ENCODE data around the gene TRIM45.
"Not testable (repeated sequence)": the region's sequence is repeated elsewhere in the genome, so short reads cannot be mapped to it uniquely, and the experiment has no call there.

TRIM45 gene

DNA sequence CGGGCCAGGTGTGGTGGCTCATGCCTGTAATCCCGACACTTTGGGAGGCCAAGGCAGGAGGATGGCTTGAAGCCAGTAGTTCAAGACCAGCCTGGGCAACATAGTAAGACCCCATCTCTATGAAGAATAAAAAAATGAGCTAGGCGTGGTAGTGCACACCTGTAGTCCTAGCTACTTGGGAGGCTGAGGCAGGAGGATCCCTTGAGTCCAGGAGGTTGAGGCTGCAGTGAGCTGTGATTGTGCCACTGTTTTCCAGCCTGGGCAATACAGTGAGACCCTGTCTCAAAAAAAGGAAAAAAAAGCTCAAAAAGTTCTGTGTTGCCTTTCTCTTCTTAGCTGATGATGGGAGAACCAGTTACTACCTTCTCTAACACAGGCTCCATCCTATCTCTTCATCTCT is 19.7 kb downstream of the TRIM45 start:
- H3K27ac ChIP-seq (ENCODE audit: extremely low read depth, low read depth, low read length); H3K9me3 ChIP-seq (ENCODE audit: control insufficient read depth, insufficient read depth, low read depth, low read length); H3K4me1 ChIP-seq (ENCODE audit: control insufficient read depth, insufficient read depth, low read length); CTCF ChIA-PET; H3K4me3 ChIP-seq (ENCODE audit: low read depth, low read length): not testable (repeated sequence)
- peaks cover 6 to 87% of the 10 kb centered on the region in 2 experiments; a peak in 2 of 3 replicates for H3K36me3 ChIP-seq (ENCODE audit: control insufficient read depth in 2 of 2, insufficient read depth in 1 of 2, low read length in 2 of 2)
- POLR2A ChIA-PET, result interaction anchor here (0.6 kb wide), 1 partner anchor 157 kb away, joined by 4 read pairs; no protein-coding TSS in a partner anchor
- peak; percentile 95 for TF ChIP-seq ZNF121 (tag by site-specific recombination; IDR thresholded peaks at IDR 0.05)

DNA sequence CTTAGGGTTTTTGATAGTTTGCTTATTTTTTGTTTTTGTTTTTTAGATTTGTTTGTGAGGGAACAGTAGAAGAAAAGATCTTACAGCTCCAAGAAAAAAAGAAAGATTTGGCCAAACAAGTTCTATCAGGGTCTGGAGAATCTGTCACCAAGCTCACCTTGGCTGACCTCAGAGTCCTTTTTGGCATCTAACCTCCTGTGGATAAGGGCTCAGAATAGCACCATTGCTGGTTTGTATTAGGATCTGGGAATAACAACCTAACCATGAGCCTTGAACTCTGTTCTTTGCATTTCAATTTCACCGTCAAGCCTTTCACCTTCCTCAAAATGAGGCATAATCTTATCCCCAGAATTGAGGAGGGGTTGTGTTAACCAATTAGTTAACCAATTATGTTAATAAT is 20.2 kb downstream of the TRIM45 start:
- TF ChIP-seq ZNF792 (tag by site-specific recombination; IDR thresholded peaks at IDR 0.05) (no peak), ZNF707 (tag by site-specific recombination; IDR thresholded peaks at IDR 0.05) (no peak), ZNF549 (tag by site-specific recombination; IDR thresholded peaks at IDR 0.05) (no peak), ZXDB (tag by site-specific recombination; IDR thresholded peaks at IDR 0.05) (no peak)
- TF ChIP-seq, protein P1, sequence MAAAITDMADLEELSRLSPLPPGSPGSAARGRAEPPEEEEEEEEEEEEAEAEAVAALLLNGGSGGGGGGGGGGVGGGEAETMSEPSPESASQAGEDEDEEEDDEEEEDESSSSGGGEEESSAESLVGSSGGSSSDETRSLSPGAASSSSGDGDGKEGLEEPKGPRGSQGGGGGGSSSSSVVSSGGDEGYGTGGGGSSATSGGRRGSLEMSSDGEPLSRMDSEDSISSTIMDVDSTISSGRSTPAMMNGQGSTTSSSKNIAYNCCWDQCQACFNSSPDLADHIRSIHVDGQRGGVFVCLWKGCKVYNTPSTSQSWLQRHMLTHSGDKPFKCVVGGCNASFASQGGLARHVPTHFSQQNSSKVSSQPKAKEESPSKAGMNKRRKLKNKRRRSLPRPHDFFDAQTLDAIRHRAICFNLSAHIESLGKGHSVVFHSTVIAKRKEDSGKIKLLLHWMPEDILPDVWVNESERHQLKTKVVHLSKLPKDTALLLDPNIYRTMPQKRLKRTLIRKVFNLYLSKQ (tag by site-specific recombination; IDR thresholded peaks at IDR 0.05; ENCODE audit: borderline replicate concordance), result no peak
- TF ChIP-seq, protein P2, sequence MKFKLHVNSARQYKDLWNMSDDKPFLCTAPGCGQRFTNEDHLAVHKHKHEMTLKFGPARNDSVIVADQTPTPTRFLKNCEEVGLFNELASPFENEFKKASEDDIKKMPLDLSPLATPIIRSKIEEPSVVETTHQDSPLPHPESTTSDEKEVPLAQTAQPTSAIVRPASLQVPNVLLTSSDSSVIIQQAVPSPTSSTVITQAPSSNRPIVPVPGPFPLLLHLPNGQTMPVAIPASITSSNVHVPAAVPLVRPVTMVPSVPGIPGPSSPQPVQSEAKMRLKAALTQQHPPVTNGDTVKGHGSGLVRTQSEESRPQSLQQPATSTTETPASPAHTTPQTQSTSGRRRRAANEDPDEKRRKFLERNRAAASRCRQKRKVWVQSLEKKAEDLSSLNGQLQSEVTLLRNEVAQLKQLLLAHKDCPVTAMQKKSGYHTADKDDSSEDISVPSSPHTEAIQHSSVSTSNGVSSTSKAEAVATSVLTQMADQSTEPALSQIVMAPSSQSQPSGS (tag by site-specific recombination; IDR thresholded peaks at IDR 0.05; ENCODE audit: low read depth), result no peak
- Histone ChIP-seq H3K27ac (ENCODE audit: extremely low read depth, low read depth, low read length) (no peak overlapping the region), H3K36me3 (ENCODE audit: control insufficient read depth in 2 of 2, insufficient read depth in 1 of 2, low read length in 2 of 2) (peaks cover 11 to 87% of the 10 kb centered on the region in 2 experiments; a peak in 2 of 3 replicates), H3K4me1 (ENCODE audit: control insufficient read depth, insufficient read depth, low read length) (no peaks in the 10 kb centered on the region), H3K4me3 (ENCODE audit: low read depth, low read length) (no peak overlapping the region), H3K9me3 (ENCODE audit: control insufficient read depth, insufficient read depth, low read depth, low read length) (no peaks in the 10 kb centered on the region)
- ChIA-PET CTCF (interaction anchor here (0.6 kb wide), 1 partner anchor 1202 kb away, joined by 3 read pairs; no protein-coding TSS in a partner anchor), POLR2A (no interaction called here)

DNA sequence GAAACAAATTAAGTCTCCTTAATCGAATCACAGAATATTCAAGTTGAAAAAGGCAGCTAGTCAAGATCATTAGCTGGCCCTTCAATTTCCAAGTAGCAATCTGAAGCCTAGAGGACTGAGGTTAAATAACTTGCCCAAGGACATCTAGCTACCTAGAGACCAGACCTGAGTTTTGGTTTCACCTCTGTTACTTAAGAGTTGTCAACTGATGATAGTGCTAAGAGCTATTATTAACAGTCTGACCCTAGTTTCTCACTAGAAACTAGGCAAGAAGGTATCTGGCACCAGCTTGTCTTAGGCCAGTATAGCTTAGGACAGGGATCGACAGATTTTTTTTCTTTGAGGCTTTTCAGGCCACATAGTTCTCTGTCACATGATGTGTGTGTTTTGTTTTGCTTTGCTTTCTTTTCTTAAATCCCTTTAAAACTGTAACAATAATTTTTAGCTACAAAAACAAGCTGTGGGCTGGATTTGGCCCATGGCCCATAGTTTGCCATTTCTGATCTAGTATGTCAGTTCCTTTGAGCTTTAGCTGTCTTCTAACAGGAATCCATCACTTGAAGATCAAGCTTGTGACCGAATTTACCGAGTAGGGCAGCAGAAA is 23.2 kb downstream of the TRIM45 start:
- ChIA-PET POLR2A (no interaction called here), CTCF (interaction anchor here (1.8 kb wide), 1 partner anchor 9 kb away, joined by 4 read pairs; no protein-coding TSS in a partner anchor)
- Histone ChIP-seq H3K27ac (ENCODE audit: extremely low read depth, low read depth, low read length) (no peak overlapping the region), H3K4me3 (ENCODE audit: low read depth, low read length) (no peak overlapping the region), H3K9me3 (ENCODE audit: control insufficient read depth, insufficient read depth, low read depth, low read length) (no peaks in the 10 kb centered on the region), H3K36me3 (ENCODE audit: control insufficient read depth in 2 of 2, insufficient read depth in 1 of 2, low read length in 2 of 2) (peaks cover 16 to 97% of the 10 kb centered on the region in 2 experiments; a peak in 2 of 3 replicates), H3K4me1 (ENCODE audit: control insufficient read depth, insufficient read depth, low read length) (no peaks in the 10 kb centered on the region)
- TF ChIP-seq, protein P3, sequence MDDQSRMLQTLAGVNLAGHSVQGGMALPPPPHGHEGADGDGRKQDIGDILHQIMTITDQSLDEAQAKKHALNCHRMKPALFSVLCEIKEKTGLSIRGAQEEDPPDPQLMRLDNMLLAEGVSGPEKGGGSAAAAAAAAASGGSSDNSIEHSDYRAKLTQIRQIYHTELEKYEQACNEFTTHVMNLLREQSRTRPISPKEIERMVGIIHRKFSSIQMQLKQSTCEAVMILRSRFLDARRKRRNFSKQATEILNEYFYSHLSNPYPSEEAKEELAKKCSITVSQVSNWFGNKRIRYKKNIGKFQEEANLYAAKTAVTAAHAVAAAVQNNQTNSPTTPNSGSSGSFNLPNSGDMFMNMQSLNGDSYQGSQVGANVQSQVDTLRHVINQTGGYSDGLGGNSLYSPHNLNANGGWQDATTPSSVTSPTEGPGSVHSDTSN (CRISPR knock-in tag; IDR thresholded peaks at IDR 0.05), result no peak
- no peak for TF ChIP-seq ZBTB7A (tag by site-specific recombination; IDR thresholded peaks at IDR 0.05; ENCODE audit: low read depth)
- TF ChIP-seq, protein P4, sequence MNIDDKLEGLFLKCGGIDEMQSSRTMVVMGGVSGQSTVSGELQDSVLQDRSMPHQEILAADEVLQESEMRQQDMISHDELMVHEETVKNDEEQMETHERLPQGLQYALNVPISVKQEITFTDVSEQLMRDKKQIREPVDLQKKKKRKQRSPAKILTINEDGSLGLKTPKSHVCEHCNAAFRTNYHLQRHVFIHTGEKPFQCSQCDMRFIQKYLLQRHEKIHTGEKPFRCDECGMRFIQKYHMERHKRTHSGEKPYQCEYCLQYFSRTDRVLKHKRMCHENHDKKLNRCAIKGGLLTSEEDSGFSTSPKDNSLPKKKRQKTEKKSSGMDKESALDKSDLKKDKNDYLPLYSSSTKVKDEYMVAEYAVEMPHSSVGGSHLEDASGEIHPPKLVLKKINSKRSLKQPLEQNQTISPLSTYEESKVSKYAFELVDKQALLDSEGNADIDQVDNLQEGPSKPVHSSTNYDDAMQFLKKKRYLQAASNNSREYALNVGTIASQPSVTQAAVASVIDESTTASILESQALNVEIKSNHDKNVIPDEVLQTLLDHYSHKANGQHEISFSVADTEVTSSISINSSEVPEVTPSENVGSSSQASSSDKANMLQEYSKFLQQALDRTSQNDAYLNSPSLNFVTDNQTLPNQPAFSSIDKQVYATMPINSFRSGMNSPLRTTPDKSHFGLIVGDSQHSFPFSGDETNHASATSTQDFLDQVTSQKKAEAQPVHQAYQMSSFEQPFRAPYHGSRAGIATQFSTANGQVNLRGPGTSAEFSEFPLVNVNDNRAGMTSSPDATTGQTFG (tag by site-specific recombination; IDR thresholded peaks at IDR 0.05; ENCODE audit: borderline replicate concordance), result no peak
- no peak for TF ChIP-seq ZNF544 (tag by site-specific recombination; IDR thresholded peaks at IDR 0.05)
- TF ChIP-seq GLIS2 (tag by site-specific recombination; IDR thresholded peaks at IDR 0.05), result no peak
- TF ChIP-seq ZNF600 (tag by site-specific recombination; IDR thresholded peaks at IDR 0.05), result no peak
- no peak for TF ChIP-seq ZNF211 (tag by site-specific recombination; IDR thresholded peaks at IDR 0.05; ENCODE audit: low read depth)
- no peak for TF ChIP-seq YY1 (tag by site-specific recombination; IDR thresholded peaks at IDR 0.05)
- TF ChIP-seq, protein P5, sequence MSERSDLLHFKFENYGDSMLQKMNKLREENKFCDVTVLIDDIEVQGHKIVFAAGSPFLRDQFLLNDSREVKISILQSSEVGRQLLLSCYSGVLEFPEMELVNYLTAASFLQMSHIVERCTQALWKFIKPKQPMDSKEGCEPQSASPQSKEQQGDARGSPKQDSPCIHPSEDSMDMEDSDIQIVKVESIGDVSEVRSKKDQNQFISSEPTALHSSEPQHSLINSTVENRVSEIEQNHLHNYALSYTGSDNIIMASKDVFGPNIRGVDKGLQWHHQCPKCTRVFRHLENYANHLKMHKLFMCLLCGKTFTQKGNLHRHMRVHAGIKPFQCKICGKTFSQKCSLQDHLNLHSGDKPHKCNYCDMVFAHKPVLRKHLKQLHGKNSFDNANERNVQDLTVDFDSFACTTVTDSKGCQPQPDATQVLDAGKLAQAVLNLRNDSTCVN (tag by site-specific recombination; optimal IDR thresholded peaks at IDR 0.05), result no peak
- TF ChIP-seq ZBTB48 (tag by site-specific recombination; IDR thresholded peaks at IDR 0.05), result no peak
- no peak for TF ChIP-seq ZNF221 (tag by site-specific recombination; IDR thresholded peaks at IDR 0.05; ENCODE audit: borderline replicate concordance)
- TF ChIP-seq ZNF416 (tag by site-specific recombination; IDR thresholded peaks at IDR 0.05), result no peak
- no peak for TF ChIP-seq ZNF335 (tag by site-specific recombination; conservative IDR thresholded peaks at IDR 0.05)
- no peak for TF ChIP-seq ZNF366 (tag by site-specific recombination; conservative IDR thresholded peaks at IDR 0.05)
- TF ChIP-seq, protein P1 (tag by site-specific recombination; IDR thresholded peaks at IDR 0.05; ENCODE audit: borderline replicate concordance), result no peak
